Epithelial cell of esophagus (primary cell): ENCODE data around the gene ACSL1.

ENCODE experiments used
- DNase-seq: peaks from one replicate; pipeline ENCODE4 v3.0.0; 2010; ENCODE audit warnings: low read depth
- H3K4me3 ChIP-seq: 2 replicates; pipeline ENCODE4 v1.5.1; 2011; ENCODE audit warnings: mild to moderate bottlenecking, low read length, control low read depth
- TF ChIP-seq, protein P1 (sequence below): IDR thresholded peaks from 2 replicates; pipeline ENCODE4 v1.5.1; 2011; ENCODE audit warnings: low read depth, mild to moderate bottlenecking, low read length, control low read depth, inconsistent platforms; ENCODE audit not compliant: insufficient read depth; ENCODE audit errors: missing control alignments

Gene ACSL1

DNA sequence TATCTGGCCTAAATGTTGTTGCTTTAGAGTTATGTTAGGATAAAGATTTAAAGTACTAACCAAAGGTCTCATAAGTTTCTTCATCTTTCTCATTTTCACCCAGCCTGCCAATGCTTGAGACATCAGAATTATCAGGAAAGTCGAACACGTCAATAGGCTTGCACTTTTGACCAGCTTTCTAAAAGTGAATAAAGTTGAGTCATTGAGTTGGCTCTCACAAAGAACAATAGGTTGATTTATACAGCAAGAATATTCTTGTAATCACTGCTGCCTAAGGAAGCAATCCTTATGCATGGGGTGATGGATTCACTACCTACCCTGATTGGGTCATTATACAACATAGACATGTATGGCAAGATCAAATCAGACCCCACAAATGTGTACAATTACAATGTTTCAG is 96.9 kb downstream of the ACSL1 start:
- no peak overlapping the region for H3K4me3 ChIP-seq
- TF ChIP-seq, protein P1, sequence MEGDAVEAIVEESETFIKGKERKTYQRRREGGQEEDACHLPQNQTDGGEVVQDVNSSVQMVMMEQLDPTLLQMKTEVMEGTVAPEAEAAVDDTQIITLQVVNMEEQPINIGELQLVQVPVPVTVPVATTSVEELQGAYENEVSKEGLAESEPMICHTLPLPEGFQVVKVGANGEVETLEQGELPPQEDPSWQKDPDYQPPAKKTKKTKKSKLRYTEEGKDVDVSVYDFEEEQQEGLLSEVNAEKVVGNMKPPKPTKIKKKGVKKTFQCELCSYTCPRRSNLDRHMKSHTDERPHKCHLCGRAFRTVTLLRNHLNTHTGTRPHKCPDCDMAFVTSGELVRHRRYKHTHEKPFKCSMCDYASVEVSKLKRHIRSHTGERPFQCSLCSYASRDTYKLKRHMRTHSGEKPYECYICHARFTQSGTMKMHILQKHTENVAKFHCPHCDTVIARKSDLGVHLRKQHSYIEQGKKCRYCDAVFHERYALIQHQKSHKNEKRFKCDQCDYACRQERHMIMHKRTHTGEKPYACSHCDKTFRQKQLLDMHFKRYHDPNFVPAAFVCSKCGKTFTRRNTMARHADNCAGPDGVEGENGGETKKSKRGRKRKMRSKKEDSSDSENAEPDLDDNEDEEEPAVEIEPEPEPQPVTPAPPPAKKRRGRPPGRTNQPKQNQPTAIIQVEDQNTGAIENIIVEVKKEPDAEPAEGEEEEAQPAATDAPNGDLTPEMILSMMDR, result no peak
- DNase-seq, result peak; percentile 77

DNA sequence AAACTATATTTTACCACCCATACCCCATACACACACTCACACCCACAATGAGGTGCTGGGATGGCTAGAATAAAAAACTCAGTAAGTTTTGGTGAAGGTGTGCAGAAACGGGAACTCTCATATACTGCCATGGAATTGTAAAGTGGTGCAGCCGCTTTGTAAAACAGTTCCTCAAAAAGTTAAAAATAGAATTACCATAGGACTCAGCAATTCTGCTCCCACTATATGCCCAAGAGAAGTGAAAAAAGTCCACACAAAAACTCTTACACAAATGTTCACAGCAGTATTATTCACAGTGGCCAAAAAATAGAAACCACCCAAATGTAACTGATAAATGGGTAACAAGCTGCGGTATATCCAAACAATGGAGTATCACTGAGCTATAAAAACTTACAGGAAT is 98.3 kb downstream of the ACSL1 start:
- TF ChIP-seq, protein P1, result no peak
- H3K4me3 ChIP-seq, result no peak overlapping the region
- no peak for DNase-seq

DNA sequence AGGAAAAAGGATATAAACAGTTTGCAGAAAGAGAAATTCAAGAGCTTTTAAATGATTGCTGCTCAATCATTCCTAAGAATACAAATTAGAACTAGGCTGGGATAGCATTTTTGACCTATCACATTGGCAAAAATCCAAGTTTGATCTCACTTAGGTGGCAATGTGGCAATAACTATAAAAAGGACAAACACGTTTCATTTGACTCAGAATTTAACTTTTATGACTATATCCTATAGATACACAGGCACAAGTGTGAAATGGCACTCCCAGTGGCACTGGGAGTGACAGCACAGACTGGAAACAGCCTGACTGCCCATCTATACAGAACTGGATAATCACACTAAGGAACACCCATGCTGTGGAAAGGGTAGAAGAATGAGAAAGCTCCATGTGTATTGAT is 103.0 kb downstream of the ACSL1 start:
- peak; percentile 10 for DNase-seq
- no peak overlapping the region for H3K4me3 ChIP-seq
- TF ChIP-seq, protein P1, result peak; percentile 35

DNA sequence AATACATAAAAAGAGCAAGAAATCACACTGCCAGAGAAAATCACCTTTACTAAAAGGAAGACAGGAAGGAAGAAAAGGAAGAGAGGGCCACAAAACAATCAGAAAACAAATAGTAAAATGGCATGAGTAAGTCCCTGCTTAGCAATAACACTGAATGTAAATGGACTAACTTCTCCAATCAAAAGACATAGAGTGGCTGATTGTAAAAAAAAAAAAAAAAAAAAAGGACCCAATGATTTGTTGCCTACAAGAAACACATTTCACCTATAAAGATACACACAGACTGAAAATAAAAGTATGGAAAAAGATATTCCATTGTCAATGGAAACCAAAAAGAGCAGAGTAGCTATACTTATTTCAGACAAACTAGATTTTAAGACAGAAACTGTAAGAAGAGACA is 104.5 kb downstream of the ACSL1 start:
- DNase-seq, result no peak
- H3K4me3 ChIP-seq, result no peak overlapping the region
- TF ChIP-seq, protein P1, result no peak

DNA sequence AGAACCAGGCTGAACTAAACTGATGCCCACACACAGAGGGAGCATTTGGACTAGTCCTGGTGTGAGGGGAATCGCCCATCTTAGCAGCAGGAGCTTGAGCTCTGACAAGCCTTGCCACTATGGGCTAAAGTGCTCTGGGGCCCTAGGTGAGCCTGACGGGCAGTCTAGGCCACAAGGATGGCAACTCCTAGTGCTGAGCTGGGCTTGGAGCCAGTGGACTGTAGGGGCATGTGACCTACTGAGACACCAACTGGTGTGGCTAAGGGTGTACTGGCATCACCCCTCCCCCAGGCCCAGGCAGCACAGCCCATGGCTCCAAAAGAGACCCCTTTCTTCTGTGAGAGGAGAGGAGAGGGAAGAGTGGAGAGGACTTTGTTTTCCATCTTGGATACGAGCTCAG is 106.4 kb downstream of the ACSL1 start:
- DNase-seq, result no peak
- no peak overlapping the region for H3K4me3 ChIP-seq
- TF ChIP-seq, protein P1, result no peak

DNA sequence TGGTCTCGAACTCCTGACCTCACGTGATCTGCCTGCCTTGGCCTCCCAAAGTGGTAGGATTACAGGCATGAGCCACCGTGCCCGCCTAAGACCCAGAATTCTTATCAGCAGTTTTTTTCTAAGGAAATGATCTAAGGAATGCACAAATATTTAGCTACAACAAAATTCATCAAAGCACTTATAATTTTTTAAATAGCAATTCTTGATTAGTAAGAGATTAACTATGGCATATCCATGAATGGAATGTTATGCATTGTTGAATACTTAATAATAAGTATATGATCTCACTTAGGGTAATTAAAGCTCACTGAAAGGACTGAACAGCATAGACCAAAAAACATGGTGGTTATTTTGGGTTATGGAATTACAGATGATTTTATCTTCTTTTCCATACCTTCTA is 110.2 kb downstream of the ACSL1 start:
- DNase-seq, result no peak
- H3K4me3 ChIP-seq, result no peak overlapping the region
- TF ChIP-seq, protein P1, result no peak

DNA sequence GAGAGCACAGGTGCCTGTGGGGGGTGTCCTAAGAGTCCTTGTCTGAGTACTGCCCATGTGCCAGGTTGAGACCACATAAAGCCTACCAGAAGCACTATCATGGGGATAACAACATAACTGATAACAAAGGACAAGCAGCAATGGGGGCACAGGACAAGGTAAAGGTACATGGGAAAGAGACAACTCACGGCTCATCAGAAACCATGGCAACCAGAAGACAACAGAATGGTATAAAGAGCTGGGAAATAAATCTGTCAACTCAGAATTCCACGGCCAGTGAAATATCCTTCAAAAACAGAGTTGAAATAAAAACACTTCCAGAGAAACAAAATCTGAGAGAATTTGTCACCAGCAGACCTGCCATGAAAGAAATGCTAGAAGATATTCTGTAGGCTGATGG is 111.9 kb downstream of the ACSL1 start:
- DNase-seq, result no peak
- no peak overlapping the region for H3K4me3 ChIP-seq
- TF ChIP-seq, protein P1, result no peak
